Right kidney (tissue), 9 donors: ENCODE data around the gene OXER1.

Experiments used
- DNase-seq: peaks from one replicate; pipeline ENCODE4 v3.0.0-alpha.2; 2016
- long read RNA-seq, 8 donors: transcript quantifications; one replicate each; lab custom pipeline, GENCODE V29; 2026

The OXER1 gene, protein sequence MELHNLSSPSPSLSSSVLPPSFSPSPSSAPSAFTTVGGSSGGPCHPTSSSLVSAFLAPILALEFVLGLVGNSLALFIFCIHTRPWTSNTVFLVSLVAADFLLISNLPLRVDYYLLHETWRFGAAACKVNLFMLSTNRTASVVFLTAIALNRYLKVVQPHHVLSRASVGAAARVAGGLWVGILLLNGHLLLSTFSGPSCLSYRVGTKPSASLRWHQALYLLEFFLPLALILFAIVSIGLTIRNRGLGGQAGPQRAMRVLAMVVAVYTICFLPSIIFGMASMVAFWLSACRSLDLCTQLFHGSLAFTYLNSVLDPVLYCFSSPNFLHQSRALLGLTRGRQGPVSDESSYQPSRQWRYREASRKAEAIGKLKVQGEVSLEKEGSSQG
- long read RNA-seq, donor 1, transcript OXER1-201 (1 exons, 1,781 nt): major isoform, 9 of 9 reads
- long read RNA-seq, donor 1, partial matches to known transcripts: 0 of 9 reads
- long read RNA-seq, donor 1, other reads (novel, unspliced or antisense): 0 of 9 reads
- long read RNA-seq, donor 2, transcript OXER1-201 (1 exons, 1,781 nt): major isoform, 5 of 5 reads
- long read RNA-seq, donor 2, partial matches to known transcripts: 0 of 5 reads
- long read RNA-seq, donor 2, other reads (novel, unspliced or antisense): 0 of 5 reads
- long read RNA-seq, donor 3, transcript OXER1-201 (1 exons, 1,781 nt): major isoform, 8 of 8 reads
- long read RNA-seq, donor 3, partial matches to known transcripts: 0 of 8 reads
- long read RNA-seq, donor 3, other reads (novel, unspliced or antisense): 0 of 8 reads
- long read RNA-seq, donor 4, transcript OXER1-201 (1 exons, 1,781 nt): major isoform, 18 of 26 reads
- long read RNA-seq, donor 4, partial matches to known transcripts: 8 of 26 reads
- long read RNA-seq, donor 4, other reads (novel, unspliced or antisense): 0 of 26 reads
- long read RNA-seq, donor 5, partial matches to known transcripts: 8 of 12 reads
- long read RNA-seq, donor 5, other reads (novel, unspliced or antisense): 0 of 12 reads
- long read RNA-seq, donor 6, partial matches to known transcripts: 0 of 3 reads
- long read RNA-seq, donor 6, other reads (novel, unspliced or antisense): 0 of 3 reads
- long read RNA-seq, donor 7, transcript OXER1-201 (1 exons, 1,781 nt): major isoform, 14 of 14 reads
- long read RNA-seq, donor 7, partial matches to known transcripts: 0 of 14 reads
- long read RNA-seq, donor 7, other reads (novel, unspliced or antisense): 0 of 14 reads
- long read RNA-seq, donor 8, transcript OXER1-201 (1 exons, 1,781 nt): major isoform, 10 of 10 reads
- long read RNA-seq, donor 8, partial matches to known transcripts: 0 of 10 reads
- long read RNA-seq, donor 8, other reads (novel, unspliced or antisense): 0 of 10 reads

DNA sequence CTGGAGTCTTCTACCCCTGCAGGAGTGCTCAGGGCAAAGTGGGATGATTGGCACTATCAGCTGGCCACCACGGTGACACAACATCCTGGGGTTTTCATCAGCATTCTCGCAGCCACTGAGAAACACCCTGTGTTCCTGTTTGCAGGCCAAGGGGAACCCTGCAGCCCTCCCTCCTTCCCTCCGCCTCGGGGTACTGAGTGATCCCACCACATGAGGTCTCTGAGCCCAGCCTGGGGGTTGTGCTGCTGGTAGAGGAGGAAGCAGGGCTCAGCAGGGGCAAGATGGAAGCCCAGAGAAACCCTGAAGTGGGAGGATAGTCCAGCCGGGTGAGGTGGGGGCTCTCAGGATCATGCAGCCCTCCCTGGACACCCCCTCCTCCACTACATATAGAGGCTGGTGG is at the start of gene OXER1:
Gene OXER1, minus strand, starts transcription at position 40 of the 400 bp plus-strand sequence. CDS start 73 bp downstream, outside the sequence.
- DNase-seq: no peak

DNA sequence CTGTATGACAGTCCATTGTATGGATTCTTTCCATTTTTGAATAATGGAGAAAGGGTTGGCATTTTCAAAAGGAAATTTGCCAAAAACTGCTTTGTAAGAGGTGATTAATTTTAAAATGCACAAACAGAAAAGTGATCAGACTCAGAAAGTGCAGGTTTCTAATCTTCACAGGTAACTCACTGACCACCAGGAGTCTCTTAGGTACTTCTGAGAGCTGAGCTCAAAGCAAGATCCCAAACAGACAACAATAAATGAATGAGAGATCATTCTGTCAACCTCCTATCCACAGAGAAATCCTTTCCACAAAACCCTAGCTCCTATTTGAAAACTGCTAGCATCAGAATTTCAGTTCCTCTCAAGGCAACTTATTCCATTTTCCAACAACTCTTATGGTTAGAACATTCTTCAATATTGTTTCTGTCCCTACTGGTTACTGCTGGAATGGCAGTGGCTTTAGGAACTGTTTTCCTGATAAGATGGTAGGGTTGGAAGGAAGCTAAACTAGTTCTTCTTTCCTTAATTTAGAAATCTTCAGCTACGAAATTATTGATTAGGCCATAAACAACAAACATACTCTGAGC is 49.1 kb upstream of the OXER1 start:
- no peak for DNase-seq

DNA sequence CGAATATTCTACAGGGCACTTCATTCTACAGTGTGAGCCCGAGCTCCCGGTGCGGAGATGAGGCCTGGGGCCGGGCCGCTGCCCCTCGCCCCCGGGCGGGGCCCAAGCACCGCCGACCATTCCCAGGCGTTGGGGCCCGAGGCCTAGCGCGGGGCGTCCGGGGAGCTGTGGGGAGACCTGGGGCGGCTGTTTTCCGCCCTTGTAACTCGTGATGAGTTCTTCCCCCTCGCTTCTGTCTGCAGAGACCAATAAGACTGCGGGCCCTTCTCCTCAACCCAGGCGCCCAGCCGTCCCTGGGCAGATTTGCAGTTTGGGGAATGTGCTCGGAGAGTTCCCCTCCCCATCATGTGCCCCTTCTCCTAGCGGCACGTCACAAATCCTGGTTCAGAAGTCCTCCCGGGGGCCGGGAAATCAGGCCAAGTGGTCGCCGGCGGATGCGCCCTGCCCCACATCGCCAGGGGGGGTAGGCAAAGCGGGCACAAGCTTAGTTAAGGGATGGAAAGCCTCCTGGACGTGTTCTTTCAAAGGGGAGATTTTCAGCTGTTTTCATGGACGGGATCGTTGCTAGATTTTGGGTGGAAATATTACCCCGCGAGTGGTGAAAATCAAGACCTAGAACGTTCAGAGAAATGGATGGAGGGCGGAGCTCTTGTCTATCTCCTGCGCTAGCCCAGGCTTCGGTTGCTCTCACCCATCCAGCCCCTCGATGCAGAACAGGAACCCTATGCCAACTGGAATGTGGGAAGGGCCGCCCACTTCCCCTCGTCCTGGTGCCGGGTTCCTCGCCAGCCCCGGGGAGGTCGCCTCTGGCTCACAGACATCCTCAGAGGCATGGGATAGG is 47.3 kb upstream of the OXER1 start:
- DNase-seq: peak; percentile 93

DNA sequence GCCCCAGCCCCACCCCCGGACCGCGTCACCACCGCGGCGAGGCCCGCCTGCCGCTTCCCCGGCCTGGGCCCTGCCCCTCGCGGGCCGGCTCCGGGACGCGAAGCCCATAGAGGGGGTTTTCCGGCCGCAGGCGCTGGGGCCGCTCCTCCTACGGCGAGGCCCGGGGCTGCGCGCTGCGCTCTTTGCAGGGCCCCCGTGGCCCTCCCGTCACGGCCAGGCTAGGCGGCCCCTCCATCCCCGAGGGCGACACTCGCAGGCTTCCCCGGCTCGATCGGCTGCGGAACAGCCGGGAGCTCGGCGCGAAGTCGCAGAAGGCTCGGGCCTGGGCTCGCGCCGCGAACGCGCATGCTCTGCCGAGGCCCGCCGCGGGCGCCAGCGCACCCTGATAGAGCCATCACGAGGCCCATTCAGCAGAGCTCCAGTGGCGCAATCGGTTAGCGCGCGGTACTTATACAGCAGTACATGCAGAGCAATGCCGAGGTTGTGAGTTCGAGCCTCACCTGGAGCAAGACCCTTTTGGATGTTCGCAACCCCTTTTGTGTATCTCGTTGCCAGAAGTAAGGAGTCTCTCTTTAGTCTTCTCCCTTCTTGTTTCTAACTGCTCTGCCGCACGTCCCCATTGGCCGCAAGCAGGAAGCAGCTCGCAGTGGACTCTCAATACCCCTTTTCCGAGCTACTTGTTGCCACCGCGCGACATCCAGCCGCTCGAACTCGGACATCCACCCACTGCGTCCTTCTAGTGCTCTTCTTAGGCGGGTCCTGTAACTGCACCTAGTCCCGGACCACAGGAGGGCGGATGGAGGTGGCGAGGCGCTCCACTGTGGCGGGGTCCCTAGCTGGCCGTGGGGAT is 46.4 kb upstream of the OXER1 start:
- peak; percentile 100 for DNase-seq

DNA sequence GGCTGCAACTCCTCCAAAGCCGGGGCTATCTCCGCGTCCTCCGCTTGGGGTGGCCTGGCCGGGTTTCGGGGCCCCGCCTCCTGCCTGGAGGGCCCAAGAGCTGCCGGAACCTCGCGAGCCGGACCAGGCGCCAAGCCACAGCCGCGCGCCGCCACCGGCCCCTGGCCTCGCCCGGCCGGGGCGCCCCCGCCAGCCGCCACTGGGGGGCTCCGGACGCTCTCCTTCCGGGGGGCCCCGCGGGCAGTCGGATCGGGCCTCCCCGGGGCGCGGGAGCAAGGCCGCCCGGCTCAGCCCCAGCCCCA is 45.8 kb upstream of the OXER1 start:
- peak; percentile 76 for DNase-seq

DNA sequence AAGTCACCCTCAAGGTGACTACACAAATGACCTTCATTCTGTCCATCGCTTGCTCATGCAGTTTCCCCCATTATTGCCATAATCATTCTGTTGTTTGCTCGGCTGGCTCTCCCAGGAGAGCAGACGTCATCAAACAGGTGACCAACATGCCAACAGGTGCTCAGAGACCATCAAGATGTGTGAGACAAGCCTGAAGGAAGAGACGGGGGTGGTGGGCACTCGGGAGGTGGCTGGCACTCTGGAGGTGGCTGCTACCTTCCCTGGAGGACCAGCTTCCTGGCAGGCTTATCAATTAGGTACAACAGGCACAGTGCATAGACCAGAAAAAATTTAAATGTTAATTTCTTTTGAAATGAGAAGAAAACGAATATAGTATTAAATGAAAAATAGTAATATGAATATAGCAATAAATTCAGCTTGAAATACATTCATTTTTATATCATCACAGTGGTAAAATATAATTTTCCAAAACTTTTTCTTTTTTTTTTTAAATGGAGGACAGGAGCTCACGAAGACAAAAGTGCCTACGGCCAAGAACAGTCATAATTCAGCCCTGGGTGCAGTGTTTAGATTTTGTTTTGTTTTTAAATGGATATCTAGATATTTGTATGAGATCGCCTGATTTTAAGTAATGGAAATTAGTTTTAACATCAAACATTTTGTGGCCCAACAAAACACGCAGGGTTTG is 45.3 kb upstream of the OXER1 start:
- peak; percentile 40 for DNase-seq

DNA sequence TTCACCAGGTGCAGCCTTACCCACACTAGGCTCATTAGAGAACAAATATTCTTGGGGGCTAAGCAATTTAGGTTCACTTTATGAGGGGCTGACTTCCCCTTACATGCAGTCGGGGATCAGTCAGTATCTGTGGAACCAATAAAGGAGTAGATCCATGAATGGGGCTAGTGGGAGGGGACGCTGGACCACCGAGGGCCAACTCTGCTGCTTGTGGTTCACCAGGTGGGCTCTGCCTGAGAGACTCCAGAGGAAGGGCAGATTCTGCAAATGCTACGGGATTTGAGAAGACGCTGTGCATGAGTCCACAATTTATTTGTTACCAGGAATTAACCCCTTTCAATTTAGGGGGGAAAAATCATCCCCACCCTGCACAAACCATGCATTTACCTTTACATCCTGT is 44.4 kb upstream of the OXER1 start:
- no peak for DNase-seq

DNA sequence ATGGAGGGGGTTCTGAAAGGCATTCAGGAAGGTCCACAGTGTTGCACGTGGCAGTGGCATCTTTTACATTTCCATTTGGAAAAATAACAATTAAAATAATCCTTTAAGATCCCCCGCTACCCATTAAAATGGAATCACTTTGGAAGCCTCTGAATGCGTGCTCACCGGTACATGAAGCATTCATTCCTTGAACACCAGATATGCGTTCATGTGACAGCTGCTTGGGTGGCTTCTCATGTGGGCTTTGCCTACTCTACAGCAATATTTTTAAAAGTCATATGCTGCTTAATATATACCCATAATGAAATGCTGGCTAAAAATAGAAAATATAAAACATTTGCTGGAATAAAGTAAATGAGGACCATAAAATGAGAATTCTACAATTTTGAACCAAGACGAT is 42.9 kb upstream of the OXER1 start:
- DNase-seq: no peak

DNA sequence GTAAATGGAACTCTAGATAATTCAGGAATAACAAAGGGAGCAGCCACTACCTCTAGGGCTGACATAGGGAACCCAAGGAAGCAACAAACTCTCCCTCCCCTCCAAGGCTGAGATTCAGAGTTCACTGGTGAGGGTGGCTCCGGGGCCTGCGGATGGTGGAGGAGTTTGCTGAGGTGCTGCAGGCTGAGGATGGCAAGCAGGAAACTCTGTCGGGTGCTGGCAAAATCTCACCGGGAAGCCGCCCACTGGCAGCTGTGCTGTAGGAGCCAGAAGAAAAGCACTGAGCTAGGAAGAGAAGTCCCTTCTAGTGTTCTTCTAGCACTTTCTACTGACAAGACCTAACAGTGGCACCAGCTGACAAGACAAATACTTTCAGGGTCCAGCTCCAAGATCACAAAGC is 41.0 kb upstream of the OXER1 start:
- DNase-seq: no peak

DNA sequence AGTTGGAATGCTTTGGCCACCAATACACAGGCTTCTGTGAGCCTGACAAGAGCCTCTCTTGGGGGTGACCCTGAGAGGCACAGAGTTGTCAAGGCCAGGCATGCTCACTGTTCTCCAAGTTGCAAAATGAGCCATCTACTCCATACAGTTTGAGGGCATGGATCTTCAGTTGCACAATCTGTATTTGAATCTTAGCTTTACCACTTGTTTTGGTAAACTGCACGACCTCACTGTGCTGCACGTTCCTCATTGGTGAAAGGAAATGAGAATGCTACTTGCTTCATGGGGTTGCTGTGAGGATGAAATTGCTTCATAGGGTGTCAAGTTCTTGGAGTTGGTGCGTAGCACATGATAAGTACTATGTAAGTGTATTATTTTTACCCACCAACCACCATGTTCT is 40.4 kb upstream of the OXER1 start:
- DNase-seq: no peak

DNA sequence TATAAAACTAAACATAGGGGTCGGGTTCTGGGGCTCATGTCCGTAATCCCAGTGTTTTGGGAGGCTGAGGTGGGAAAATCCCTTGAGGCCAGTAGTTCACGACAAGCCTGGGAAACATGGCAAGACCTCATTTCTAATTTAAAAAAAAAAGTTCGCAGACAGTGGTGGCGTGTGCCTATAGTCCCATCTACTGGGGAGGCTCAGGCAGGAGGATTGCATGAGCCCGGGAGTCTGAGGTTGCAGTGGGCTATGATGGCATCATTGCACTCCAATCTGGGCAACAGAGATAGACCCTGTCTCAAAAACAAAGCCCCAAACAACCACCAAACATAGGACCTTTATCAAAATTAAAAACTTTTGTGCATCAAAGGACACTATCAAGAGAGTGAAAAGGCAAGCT is 38.2 kb upstream of the OXER1 start:
- DNase-seq: no peak

DNA sequence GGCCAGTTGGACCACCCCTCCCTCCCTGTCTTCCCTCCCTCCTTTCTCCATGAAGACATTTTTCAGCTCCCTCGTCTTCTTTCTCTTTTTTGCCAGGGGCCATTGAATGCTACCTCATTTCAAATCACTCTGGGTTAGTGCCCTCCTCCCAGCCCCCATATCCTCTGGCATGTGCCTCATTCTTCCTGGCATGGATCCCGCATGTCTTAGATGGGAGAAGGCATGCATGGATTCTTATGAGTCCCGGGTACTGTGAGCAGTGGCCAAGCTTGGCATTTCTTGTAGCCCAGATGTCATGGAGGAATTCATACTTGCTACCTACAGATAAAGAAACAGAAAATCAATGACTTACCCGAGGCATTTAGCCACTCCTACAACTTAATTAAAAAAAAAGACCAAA is 37.4 kb upstream of the OXER1 start:
- no peak for DNase-seq

DNA sequence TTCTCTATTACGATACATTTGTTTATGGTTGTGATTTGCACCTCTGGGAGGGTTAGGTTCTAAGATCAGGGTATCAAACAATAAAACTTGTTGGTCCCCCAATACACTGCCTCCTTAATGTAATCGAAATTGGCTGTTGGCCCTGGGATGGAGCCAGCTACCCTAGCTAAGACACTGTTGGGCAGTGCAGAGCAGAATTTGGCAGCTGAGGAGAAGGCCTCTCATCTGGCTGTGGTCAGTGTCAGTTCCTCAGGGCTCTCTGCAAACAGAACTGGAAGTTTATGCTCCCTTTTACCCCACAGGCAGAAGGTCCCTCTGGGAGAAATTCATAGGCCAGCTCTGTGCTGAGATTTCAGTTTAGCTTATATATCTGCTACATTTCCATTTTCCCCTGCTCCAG is 37.0 kb upstream of the OXER1 start:
- no peak for DNase-seq

DNA sequence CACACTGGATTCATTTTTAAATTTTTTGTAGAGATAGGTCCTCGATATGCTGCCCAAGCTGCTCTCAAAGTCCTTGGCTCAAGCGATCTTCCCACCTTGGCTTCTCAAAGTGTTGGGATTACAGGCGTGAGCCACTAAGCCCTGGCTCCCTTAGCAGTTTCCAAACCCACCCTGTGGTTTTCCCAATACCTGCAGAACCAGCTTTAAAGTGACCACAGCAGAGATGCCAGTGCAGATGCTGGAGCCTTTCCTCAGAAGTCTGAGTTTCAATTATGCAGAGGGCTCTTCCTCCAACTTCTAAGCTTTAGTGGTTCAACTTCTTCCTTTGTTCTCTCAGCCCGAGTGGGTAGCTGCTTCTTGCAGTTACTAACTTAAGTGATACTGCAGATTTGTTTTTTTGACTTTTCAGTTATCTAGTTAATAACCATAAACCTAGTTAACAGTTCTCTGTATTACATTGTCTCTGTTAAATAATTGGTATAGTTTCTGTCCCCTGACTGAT is 36.6 kb upstream of the OXER1 start:
- DNase-seq: no peak

DNA sequence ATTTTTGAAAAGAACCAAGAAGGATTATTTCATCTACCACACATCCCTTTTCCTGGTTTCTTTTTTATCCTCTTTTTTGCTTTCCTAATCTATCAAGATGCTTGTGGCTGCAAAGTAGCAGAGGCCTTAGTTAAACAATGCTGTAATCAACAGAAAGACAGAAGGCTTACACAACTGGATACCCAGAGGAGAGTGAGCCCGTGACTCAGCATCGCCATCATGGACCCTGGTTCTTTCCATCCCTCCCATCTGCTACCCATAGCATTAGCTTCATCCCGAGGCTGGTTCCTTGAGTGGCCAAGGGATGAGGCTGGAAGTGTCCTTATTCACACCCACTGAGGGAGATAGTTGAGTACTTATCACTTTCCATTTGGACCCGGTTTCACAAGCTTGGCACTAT is 35.9 kb upstream of the OXER1 start:
- no peak for DNase-seq

DNA sequence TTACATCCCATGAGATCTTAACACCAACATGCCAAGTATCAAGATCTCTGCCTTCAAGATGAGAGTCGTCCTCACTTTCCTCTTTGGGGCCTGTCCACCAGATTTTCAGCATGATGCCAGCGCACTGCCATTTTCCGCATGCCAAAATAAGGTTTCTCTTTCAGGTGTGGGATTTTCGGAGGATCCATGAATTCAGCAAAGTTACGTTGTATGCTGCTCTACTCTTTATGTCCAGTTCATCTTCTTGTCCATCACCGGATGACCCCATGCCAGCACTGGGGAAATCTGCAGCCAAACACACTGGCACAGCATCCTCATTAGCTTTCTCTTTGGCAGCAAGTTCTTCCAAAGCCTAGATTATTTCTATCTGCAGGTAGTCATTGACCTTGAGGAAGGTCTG is 33.3 kb upstream of the OXER1 start:
- no peak for DNase-seq

DNA sequence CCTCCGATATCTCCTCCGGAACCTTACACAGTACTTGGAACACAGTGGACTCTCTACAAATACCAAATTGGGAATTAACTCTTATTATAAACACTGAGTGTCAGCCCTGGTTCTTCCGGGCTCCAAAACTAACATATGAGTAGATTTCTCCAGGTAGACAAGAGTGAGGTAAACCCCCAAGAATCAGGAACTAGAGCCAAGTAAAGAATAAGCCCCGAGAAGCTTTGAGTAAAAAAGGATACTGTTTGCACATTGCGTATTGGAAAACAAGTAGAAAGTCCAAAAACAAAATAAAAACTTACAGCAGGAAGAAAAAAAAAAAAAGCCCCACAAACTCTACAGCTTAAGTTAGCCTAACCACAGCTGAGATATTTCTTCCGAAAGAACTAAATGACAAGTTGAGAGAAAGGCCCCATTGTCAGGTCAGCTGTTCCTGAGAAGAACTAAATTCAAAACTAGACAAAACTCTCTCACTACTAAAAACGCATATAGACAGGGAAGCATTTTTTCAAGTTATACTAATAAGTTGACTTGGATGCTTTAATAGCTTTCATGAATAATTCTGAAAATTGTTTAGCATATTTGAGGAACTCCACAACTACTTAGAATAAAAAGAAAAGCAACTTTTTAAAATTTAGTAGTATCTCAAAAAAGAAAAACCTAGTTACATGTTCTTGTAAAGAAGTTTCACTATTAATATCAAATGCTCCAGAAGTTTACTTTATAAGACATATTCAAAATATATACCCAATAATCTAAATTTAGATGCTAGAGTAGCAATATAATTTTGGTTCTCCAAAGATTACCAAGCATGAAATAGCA is 32.7 kb upstream of the OXER1 start:
- DNase-seq: no peak

DNA sequence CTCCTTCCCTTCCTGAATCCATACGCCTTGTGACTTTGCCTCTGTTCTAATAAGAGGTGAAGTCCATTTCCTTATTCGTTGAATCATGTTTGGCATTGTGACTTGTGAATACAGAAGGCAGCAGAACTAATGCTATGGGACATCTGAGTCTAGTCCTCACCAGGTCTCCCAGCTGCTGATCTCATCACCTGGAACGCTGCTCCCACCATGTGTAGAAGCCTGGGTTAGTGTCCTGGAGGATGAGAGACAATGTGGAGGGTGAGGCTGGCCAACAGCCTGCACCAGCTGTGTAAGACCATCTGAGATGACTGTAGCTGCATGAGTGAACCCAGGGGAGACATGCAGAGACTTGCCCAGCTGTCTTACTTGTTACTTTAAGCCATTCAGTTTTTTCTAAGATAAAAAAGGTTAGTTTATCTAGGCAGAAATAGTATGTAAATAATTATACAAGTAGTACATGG is 31.9 kb upstream of the OXER1 start:
- DNase-seq: no peak
